C4-2B (cell line): ENCODE results near the gene PLCZ1.

Experiments
- ZFX ChIP-seq: fragments of 450-650 bp; IDR thresholded peaks from 2 replicates; pipeline ENCODE4 v1.6.1; 2017
- TF ChIP-seq, protein P1 (sequence below): fragments of 450-650 bp; conservative IDR thresholded peaks from 2 replicates; pipeline ENCODE4 v1.5.1; 2017; ENCODE audit warnings: mild to moderate bottlenecking

DNA sequence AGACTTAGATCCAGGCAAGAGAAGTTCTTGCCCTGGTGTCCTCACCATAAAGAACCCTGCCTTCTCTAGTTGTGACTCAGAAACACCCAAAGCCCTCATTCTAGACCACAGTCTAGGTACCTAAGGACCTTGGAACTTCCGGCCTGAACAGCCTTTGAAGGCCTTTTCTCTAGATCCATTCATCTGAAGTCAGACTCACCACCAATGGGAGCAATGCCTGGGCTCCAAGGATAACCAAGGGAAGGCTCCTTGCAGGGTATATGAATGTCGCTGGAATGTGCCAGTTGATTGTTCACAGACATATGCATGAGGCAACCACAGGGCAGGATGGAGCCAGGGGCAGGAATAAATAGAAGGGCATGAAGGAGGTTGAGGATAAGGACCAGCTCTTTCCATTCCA is 86.3 kb downstream of the PLCZ1 start:
- TF ChIP-seq, protein P1, sequence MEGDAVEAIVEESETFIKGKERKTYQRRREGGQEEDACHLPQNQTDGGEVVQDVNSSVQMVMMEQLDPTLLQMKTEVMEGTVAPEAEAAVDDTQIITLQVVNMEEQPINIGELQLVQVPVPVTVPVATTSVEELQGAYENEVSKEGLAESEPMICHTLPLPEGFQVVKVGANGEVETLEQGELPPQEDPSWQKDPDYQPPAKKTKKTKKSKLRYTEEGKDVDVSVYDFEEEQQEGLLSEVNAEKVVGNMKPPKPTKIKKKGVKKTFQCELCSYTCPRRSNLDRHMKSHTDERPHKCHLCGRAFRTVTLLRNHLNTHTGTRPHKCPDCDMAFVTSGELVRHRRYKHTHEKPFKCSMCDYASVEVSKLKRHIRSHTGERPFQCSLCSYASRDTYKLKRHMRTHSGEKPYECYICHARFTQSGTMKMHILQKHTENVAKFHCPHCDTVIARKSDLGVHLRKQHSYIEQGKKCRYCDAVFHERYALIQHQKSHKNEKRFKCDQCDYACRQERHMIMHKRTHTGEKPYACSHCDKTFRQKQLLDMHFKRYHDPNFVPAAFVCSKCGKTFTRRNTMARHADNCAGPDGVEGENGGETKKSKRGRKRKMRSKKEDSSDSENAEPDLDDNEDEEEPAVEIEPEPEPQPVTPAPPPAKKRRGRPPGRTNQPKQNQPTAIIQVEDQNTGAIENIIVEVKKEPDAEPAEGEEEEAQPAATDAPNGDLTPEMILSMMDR, result no peak
- no peak for TF ChIP-seq ZFX
